OCI-LY7 (cell line): ENCODE data around the gene EPB41L4B.

ENCODE experiments used
- CTCF ChIP-seq: fragments of 200-600 bp; sonication (generic); conservative IDR thresholded peaks from 2 replicates; pipeline ENCODE4 v1.5.1; 2014; ENCODE audit warnings: mild to moderate bottlenecking, antibody characterized with exemption, low read length, moderate library complexity, mixed read lengths
- EZH2phosphoT487 ChIP-seq: fragments of 200-600 bp; sonication (generic); IDR thresholded peaks from 2 replicates; pipeline ENCODE4 v1.6.1; 2018; ENCODE audit warnings: low read depth, borderline replicate concordance, mild to moderate bottlenecking, mixed run types, antibody characterized with exemption, low read length, moderate library complexity, mixed read lengths

- TF ChIP-seq CTCF (no peak), EZH2phosphoT487 (no peak)
Observed at GRCh38 chr9:109138421-109138820, 182.4 kb downstream of the EPB41L4B start.
